HCT116 (cell line): Measurements from ENCODE around the gene SOWAHB. TPM values are rescaled to one million over a fixed set of nuclear protein-coding genes. Genes with fewer than 3 reads are reported as not detected.

Source experiments
- ATAC-seq: fragments of 200-7000 bp; cut with Tn5 transposase; 2 replicates; pipeline ENCODE4 v1.9.1; 2020; ENCODE audit warnings: mild to moderate bottlenecking, moderate library complexity
- BruUV-seq: library from RNA; stranded (reverse); fragments of 400-500 nt; replicated peaks from 2 replicates; lab custom pipeline; 2021; lab: Mats Ljungman, UMichigan
- CTCF ChIA-PET: fragments of 300-600 bp; sonication (Branson Sonifier 250); formaldehyde crosslinking; loops from one replicate; lab custom pipeline; 2021; ENCODE audit warnings: antibody characterized with exemption; lab: Charles Lee
- POLR2A ChIA-PET: fragments of 300-600, 350-600 bp; sonication (Branson Sonifier 250); formaldehyde crosslinking; loops from one replicate; lab custom pipeline; 2021; ENCODE audit warnings: antibody characterized with exemption; lab: Charles Lee
- RAD21 ChIA-PET, 2 experiments: fragments of 300-600 bp; sonication (Branson Sonifier 250); formaldehyde crosslinking; loops; one replicate each; lab custom pipeline; 2023; ENCODE audit warnings: low total read pairs in 2 of 2; ENCODE audit not compliant: uncharacterized antibody in 2 of 2, unreplicated experiment in 2 of 2, low non-redundant PET in 1 of 2; lab: Charles Lee
- DNase-seq: peaks from one replicate; pipeline ENCODE4 v3.0.0-alpha.2; 2010; ENCODE audit warnings: low read depth, low spot score
- H2AFZ ChIP-seq: fragments of 200-600 bp; shearing (Covaris generic), sonication (generic); 2 replicates; pipeline ENCODE4 v1.6.1; 2017; ENCODE audit warnings: low read depth, mixed run types, mixed read lengths, antibody characterized with exemption, low read length; ENCODE audit not compliant: poor library complexity, severe bottlenecking
- H3K27ac ChIP-seq: 2 replicates; pipeline ENCODE4 v1.5.1; 2012; ENCODE audit warnings: low read depth, low read length
- H3K27me3 ChIP-seq: fragments of 200-600 bp; sonication (generic); 2 replicates; pipeline ENCODE4 v1.6.1; 2016; ENCODE audit warnings: mixed run types, low read length, mixed read lengths; ENCODE audit not compliant: insufficient read depth
- H3K36me3 ChIP-seq, 2 experiments: fragments of 200-500 bp in 1 of 2; fragments of 200-600 bp in 1 of 2; sonication (Bioruptor generic) in 1 of 2; sonication (generic) in 1 of 2; 2 replicates each; pipeline versions ENCODE4 v1.5.1 to v1.6.1; 2014 to 2016; ENCODE audit warnings: low read length in 2 of 2, inconsistent platforms in 1 of 2, mixed read lengths in 1 of 2, mixed run types in 1 of 2; ENCODE audit not compliant: insufficient read depth in 2 of 2, control insufficient read depth in 1 of 2
- H3K4me1 ChIP-seq, 2 experiments: fragments of 200-600 bp in 1 of 2; sonication (generic) in 1 of 2; 2 replicates each; pipeline versions ENCODE4 v1.5.1 to v1.6.1; 2012 to 2017; ENCODE audit warnings: low read length in 2 of 2, inconsistent platforms in 1 of 2, mild to moderate bottlenecking in 1 of 2, mixed read lengths in 1 of 2, mixed run types in 1 of 2, moderate library complexity in 1 of 2; ENCODE audit not compliant: insufficient read depth in 2 of 2, control insufficient read depth in 1 of 2
- H3K4me2 ChIP-seq: fragments of 200-600 bp; sonication (generic); 2 replicates; pipeline ENCODE4 v1.6.1; 2017; ENCODE audit warnings: mixed run types, low read length, mixed read lengths
- H3K4me3 ChIP-seq, 2 experiments: fragments of 200-600 bp in 1 of 2; sonication (generic) in 1 of 2; replicated peaks in 1 of 2; 2 replicates each; pipeline ENCODE4 v1.5.1; 2011 to 2016; ENCODE audit warnings: low read length in 2 of 2, control low read depth in 1 of 2, low read depth in 1 of 2, mild to moderate bottlenecking in 1 of 2, mixed read lengths in 1 of 2, mixed run types in 1 of 2
- H3K79me2 ChIP-seq: fragments of 200-600 bp; sonication (generic); 2 replicates; pipeline ENCODE4 v1.6.1; 2017; ENCODE audit warnings: mild to moderate bottlenecking, mixed run types, low read length, moderate library complexity, mixed read lengths; ENCODE audit not compliant: insufficient read depth
- H3K9ac ChIP-seq: fragments of 200-600 bp; sonication (generic); 2 replicates; pipeline ENCODE4 v1.6.1; 2016; ENCODE audit warnings: low read length, mixed read lengths
- H3K9me2 ChIP-seq: fragments of 200-600 bp; sonication (generic), shearing (Covaris generic); 2 replicates; pipeline ENCODE4 v1.6.1; 2017; ENCODE audit warnings: mixed run types, mild to moderate bottlenecking, moderate library complexity; ENCODE audit not compliant: insufficient read depth
- H3K9me3 ChIP-seq, 2 experiments: fragments of 200-500 bp in 1 of 2; fragments of 200-600 bp in 1 of 2; sonication (Bioruptor generic) in 1 of 2; sonication (generic) in 1 of 2; 2 replicates each; pipeline ENCODE4 v1.6.1; 2014 to 2017; ENCODE audit warnings: low read length in 2 of 2, mixed read lengths in 2 of 2, inconsistent platforms in 1 of 2, low read depth in 1 of 2, mild to moderate bottlenecking in 1 of 2, mixed run types in 1 of 2, moderate library complexity in 1 of 2; ENCODE audit not compliant: control insufficient read depth in 1 of 2, insufficient read depth in 1 of 2
- H4K20me1 ChIP-seq: fragments of 200-600 bp; sonication (generic), shearing (Covaris generic); 2 replicates; pipeline ENCODE4 v1.6.1; 2017; ENCODE audit warnings: mixed run types, mild to moderate bottlenecking, moderate library complexity; ENCODE audit not compliant: insufficient read depth
- CBX3 ChIP-seq: IDR thresholded peaks from 2 replicates; pipeline ENCODE4 v1.6.1; 2012; ENCODE audit warnings: low read depth
- EGR1 ChIP-seq: IDR thresholded peaks from 2 replicates; pipeline ENCODE4 v1.6.1; 2012; ENCODE audit warnings: low read depth
- EZH2 ChIP-seq: fragments of 200-600 bp; sonication (generic); IDR thresholded peaks from 2 replicates; pipeline ENCODE4 v1.6.1; 2017; ENCODE audit warnings: antibody characterized with exemption, mixed run types
- EZH2phosphoT487 ChIP-seq: fragments of 200-600 bp; IDR thresholded peaks from 2 replicates; pipeline ENCODE4 v1.6.1; 2018; ENCODE audit warnings: antibody characterized with exemption, borderline replicate concordance
- JUND ChIP-seq: IDR thresholded peaks from 2 replicates; pipeline ENCODE4 v1.6.1; 2012
- POLR2AphosphoS5 ChIP-seq: IDR thresholded peaks from 2 replicates; pipeline ENCODE4 v1.6.1; 2011; ENCODE audit warnings: mild to moderate bottlenecking, low read depth, low read length, moderate library complexity
- RAD21 ChIP-seq: IDR thresholded peaks from 2 replicates; pipeline ENCODE4 v1.6.1; 2012; ENCODE audit warnings: low read depth, mild to moderate bottlenecking
- SIN3A ChIP-seq: IDR thresholded peaks from 2 replicates; pipeline ENCODE4 v1.6.1; 2012; ENCODE audit warnings: low read depth
- SP1 ChIP-seq: IDR thresholded peaks from 2 replicates; pipeline ENCODE4 v1.6.1; 2012; ENCODE audit warnings: low read depth
- SRF ChIP-seq: IDR thresholded peaks from 2 replicates; pipeline ENCODE4 v1.6.1; 2012; ENCODE audit warnings: low read depth
- TCF7L2 ChIP-seq: IDR thresholded peaks from 2 replicates; pipeline ENCODE4 v1.7.0; 2011; ENCODE audit warnings: borderline replicate concordance, inconsistent platforms; ENCODE audit not compliant: insufficient read depth, insufficient read length; ENCODE audit errors: extremely low read depth
- ZBTB33 ChIP-seq: IDR thresholded peaks from 2 replicates; pipeline ENCODE4 v1.6.1; 2011; ENCODE audit warnings: mild to moderate bottlenecking, low read length, moderate library complexity; ENCODE audit not compliant: insufficient replicate concordance; ENCODE audit errors: extremely low read depth
- ZFX ChIP-seq: fragments of 450-650 bp; IDR thresholded peaks from 2 replicates; pipeline ENCODE4 v1.6.1; 2017
- ZNF274 ChIP-seq: fragments of 200-500 bp; sonication (Bioruptor generic); IDR thresholded peaks from 2 replicates; pipeline ENCODE4 v1.6.1; 2014; ENCODE audit warnings: mild to moderate bottlenecking, low read depth, low read length, inconsistent platforms
- intact Hi-C: fragments of 100-400 bp; cut with micrococcal nuclease; formaldehyde crosslinking; loops from 2 replicates; pipeline ENCODE4 v1.10.0; 2022
- total RNA-seq: library from RNA; stranded (reverse); gene quantifications from one replicate; pipeline ENCODE4 v1.2.1, GENCODE V29; 2021; ENCODE audit not compliant: unreplicated experiment

The SOWAHB gene
- total RNA-seq, 1 experiment from 2014 or later, result 3.0 TPM

- no TSS peak for BruUV-seq
Observed at GRCh38 chr4:76873495-76873894, 24.4 kb downstream of the SOWAHB start.

More at GRCh38 chr4:76873495-76873894, 24.4 kb downstream of the SOWAHB start:
- H3K4me1 ChIP-seq, result peaks cover 3% of the 10 kb centered on the region in 2 experiments
- H3K4me3 ChIP-seq, result no peak overlapping the region
- ATAC-seq, result no peak
- no peaks in the 10 kb centered on the region for H4K20me1 ChIP-seq
- intact Hi-C loops, result no loop called here
- ChIA-PET RAD21 (no interaction called here), CTCF (no interaction called here), POLR2A (no interaction called here)
- TF ChIP-seq CBX3 (no peak), JUND (no peak), ZFX (no peak), POLR2AphosphoS5 (no peak), SIN3A (no peak), TCF7L2 (no peak), SP1 (no peak), ZBTB33 (no peak), EGR1 (no peak), RAD21 (no peak), ZNF274 (no peak), EZH2phosphoT487 (no peak), SRF (no peak), EZH2 (no peak)
- no peak overlapping the region for H2AFZ ChIP-seq
- no peak for DNase-seq
- H3K9me2 ChIP-seq, result no peaks in the 10 kb centered on the region
- H3K79me2 ChIP-seq, result no peaks in the 10 kb centered on the region
- no peak overlapping the region for H3K9ac ChIP-seq
- H3K27ac ChIP-seq, result no peak overlapping the region
- H3K27me3 ChIP-seq, result no peaks in the 10 kb centered on the region
- no peaks in the 10 kb centered on the region for H3K9me3 ChIP-seq
- no peak overlapping the region for H3K4me2 ChIP-seq
- H3K36me3 ChIP-seq, result no peaks in the 10 kb centered on the region
